Calu3 (cell line): ENCODE data around the gene HOXA9. TPM values are rescaled to one million over a fixed set of nuclear protein-coding genes. Genes with fewer than 3 reads are reported as not detected.

Experiments used
- BruUV-seq: library from RNA; stranded (reverse); fragments of 400-500 nt; replicated peaks from 2 replicates; lab custom pipeline; 2021; lab: Mats Ljungman, UMichigan
- CTCF ChIA-PET: fragments of 300-600 bp; sonication (Branson Sonifier 250); formaldehyde crosslinking; loops from one replicate; lab custom pipeline; 2022; ENCODE audit warnings: antibody characterized with exemption; lab: Charles Lee
- DNase-seq: peaks from one replicate; pipeline ENCODE4 v3.0.0; 2022
- H3K27ac Mint-ChIP-seq: one replicate; pipeline ENCODE4 v1.8.0; 2022; ENCODE audit warnings: mixed read lengths; ENCODE audit not compliant: unreplicated experiment
- H3K27me3 Mint-ChIP-seq: one replicate; pipeline ENCODE4 v1.8.0; 2022; ENCODE audit warnings: mixed read lengths; ENCODE audit not compliant: unreplicated experiment
- H3K36me3 Mint-ChIP-seq: one replicate; pipeline ENCODE4 v1.8.0; 2022; ENCODE audit warnings: mild to moderate bottlenecking, moderate library complexity, mixed read lengths; ENCODE audit not compliant: insufficient read depth, unreplicated experiment
- H3K4me1 Mint-ChIP-seq: one replicate; pipeline ENCODE4 v1.8.0; 2022; ENCODE audit warnings: mild to moderate bottlenecking, low read depth, mixed read lengths; ENCODE audit not compliant: unreplicated experiment
- H3K4me3 Mint-ChIP-seq: one replicate; pipeline ENCODE4 v1.8.0; 2022; ENCODE audit warnings: mild to moderate bottlenecking, low read depth, moderate library complexity, mixed read lengths; ENCODE audit not compliant: unreplicated experiment
- H3K9me3 Mint-ChIP-seq: one replicate; pipeline ENCODE4 v1.8.0; 2022; ENCODE audit warnings: low read depth, mixed read lengths; ENCODE audit not compliant: unreplicated experiment
- CTCF ChIP-seq: fragments of 200-600 bp; IDR thresholded peaks from one replicate; pipeline ENCODE4 v1.8.0; 2022; ENCODE audit warnings: antibody characterized with exemption; ENCODE audit not compliant: unreplicated experiment
- intact Hi-C: fragments of 100-400 bp; cut with micrococcal nuclease; formaldehyde crosslinking; loops from one replicate; pipeline ENCODE4 v1.10.0; 2022; ENCODE audit not compliant: unreplicated experiment
- total RNA-seq: library from RNA; stranded (reverse); gene quantifications from 2 replicates; pipeline ENCODE4 v1.2.3, GENCODE V29; 2022

HOXA9 gene
- total RNA-seq, 1 experiment from 2014 or later, result 2.5 TPM

GRCh38 chr7:27131390-27131819, 33.9 kb downstream of the HOXA9 start:
- Mint-ChIP-seq H3K27ac (no peak overlapping the region), H3K27me3 (no peaks in the 10 kb centered on the region), H3K4me1 (peaks cover 44% of the 10 kb centered on the region), H3K9me3 (no peaks in the 10 kb centered on the region), H3K36me3 (peaks cover 4% of the 10 kb centered on the region), H3K4me3 (no peak overlapping the region)
- CTCF ChIA-PET, result interaction anchor here (0.8 kb wide), 1 partner anchor 11 kb away, joined by 5 read pairs; no protein-coding TSS in a partner anchor
- DNase-seq, result no peak
- intact Hi-C loops, result no loop called here
- no peak for TF ChIP-seq CTCF
- BruUV-seq, result no TSS peak

- intact Hi-C loops, result no loop called here
- BruUV-seq, result no TSS peak
- Mint-ChIP-seq H3K9me3 (no peaks in the 10 kb centered on the region), H3K36me3 (no peaks in the 10 kb centered on the region), H3K4me3 (no peak within 1 kb of the TSS), H3K27ac (no peak within 1 kb of the TSS), H3K27me3 (no peaks in the 10 kb centered on the region), H3K4me1 (peaks cover 38% of the 10 kb centered on the region)
- no peak for DNase-seq
- no peak for TF ChIP-seq CTCF
- CTCF ChIA-PET, result interaction anchor here (0.8 kb wide), 1 partner anchor 10 kb away, joined by 5 read pairs; no protein-coding TSS in a partner anchor
Measured at GRCh38 chr7:27130540-27131389, 34.6 kb downstream of the HOXA9 start, which contains the start of gene HOXA4. Gene HOXA4 (minus strand): TSS chr7:27130757. CDS start chr7:27130733, 24 bp downstream.

GRCh38 chr7:27129729-27130539, 35.4 kb downstream of the HOXA9 start:
- no peak overlapping the region for H3K4me3 Mint-ChIP-seq
- intact Hi-C loops, result no loop called here
- H3K27me3 Mint-ChIP-seq, result no peaks in the 10 kb centered on the region
- no peaks in the 10 kb centered on the region for H3K9me3 Mint-ChIP-seq
- no TSS peak for BruUV-seq
- TF ChIP-seq CTCF, result no peak
- peaks cover 34% of the 10 kb centered on the region for H3K4me1 Mint-ChIP-seq
- no peak for DNase-seq
- no peaks in the 10 kb centered on the region for H3K36me3 Mint-ChIP-seq
- no peak overlapping the region for H3K27ac Mint-ChIP-seq
- CTCF ChIA-PET, result no interaction called here

GRCh38 chr7:27128776-27129728, 36.3 kb downstream of the HOXA9 start:
- Mint-ChIP-seq H3K4me3 (no peak overlapping the region), H3K4me1 (peaks cover 34% of the 10 kb centered on the region), H3K27me3 (no peaks in the 10 kb centered on the region), H3K36me3 (peaks cover 2% of the 10 kb centered on the region), H3K9me3 (no peaks in the 10 kb centered on the region), H3K27ac (no peak overlapping the region)
- no peak for DNase-seq
- no TSS peak for BruUV-seq
- intact Hi-C loops, result no loop called here
- TF ChIP-seq CTCF, result no peak
- CTCF ChIA-PET, result no interaction called here
